22Rv1 (cell line): Measurements from ENCODE around the gene GALP.
"Not testable (repeated sequence)": the region's sequence is repeated elsewhere in the genome, so short reads cannot be mapped to it uniquely, and the experiment has no call there.

Experiments
- H3K27ac ChIP-seq: fragments of 450-650 bp; 2 replicates; pipeline ENCODE4 v1.5.1; 2017
- CTCF ChIP-seq: fragments of 450-650 bp; IDR thresholded peaks from 2 replicates; pipeline ENCODE4 v1.5.1; 2017; ENCODE audit warnings: mild to moderate bottlenecking
- ZFX ChIP-seq: fragments of 450-650 bp; IDR thresholded peaks from 2 replicates; pipeline ENCODE4 v1.6.1; 2017; ENCODE audit warnings: antibody characterized with exemption, borderline replicate concordance

Gene GALP

GRCh38 chr19:56148096-56148495 lies 27.7 kb upstream of the GALP start:
- no peak for TF ChIP-seq CTCF
- TF ChIP-seq ZFX, result no peak
- H3K27ac ChIP-seq, result no peak overlapping the region

- H3K27ac ChIP-seq, result not testable (repeated sequence)
Measured at GRCh38 chr19:56148955-56149655, 26.7 kb upstream of the GALP start.

GRCh38 chr19:56149656-56150038 lies 26.2 kb upstream of the GALP start:
- TF ChIP-seq CTCF (no peak), ZFX (no peak)

GRCh38 chr19:56150358-56150757 lies 25.4 kb upstream of the GALP start:
- TF ChIP-seq CTCF (no peak), ZFX (no peak)
- H3K27ac ChIP-seq, result no peak overlapping the region

More at GRCh38 chr19:56149656-56150038, 26.2 kb upstream of the GALP start:
- H3K27ac ChIP-seq, result no peak overlapping the region

- no peak overlapping the region for H3K27ac ChIP-seq
Measured at GRCh38 chr19:56152644-56153043, 23.2 kb upstream of the GALP start.

GRCh38 chr19:56153507-56153906 lies 22.3 kb upstream of the GALP start:
- no peak overlapping the region for H3K27ac ChIP-seq
- TF ChIP-seq CTCF (no peak), ZFX (no peak)

More at GRCh38 chr19:56152644-56153043, 23.2 kb upstream of the GALP start:
- TF ChIP-seq ZFX (no peak), CTCF (no peak)

- H3K27ac ChIP-seq, result no peak overlapping the region
- TF ChIP-seq CTCF (peak; percentile 60), ZFX (no peak)
Measured at GRCh38 chr19:56155124-56155687, 20.6 kb upstream of the GALP start.

- no peak overlapping the region for H3K27ac ChIP-seq
- TF ChIP-seq ZFX (no peak), CTCF (no peak)
Measured at GRCh38 chr19:56156768-56157167, 19.0 kb upstream of the GALP start.
